ENCODE results near the gene EREG.
"Not testable (repeated sequence)": the region's sequence is repeated elsewhere in the genome, so short reads cannot be mapped to it uniquely, and the experiment has no call there.

EREG gene

DNA sequence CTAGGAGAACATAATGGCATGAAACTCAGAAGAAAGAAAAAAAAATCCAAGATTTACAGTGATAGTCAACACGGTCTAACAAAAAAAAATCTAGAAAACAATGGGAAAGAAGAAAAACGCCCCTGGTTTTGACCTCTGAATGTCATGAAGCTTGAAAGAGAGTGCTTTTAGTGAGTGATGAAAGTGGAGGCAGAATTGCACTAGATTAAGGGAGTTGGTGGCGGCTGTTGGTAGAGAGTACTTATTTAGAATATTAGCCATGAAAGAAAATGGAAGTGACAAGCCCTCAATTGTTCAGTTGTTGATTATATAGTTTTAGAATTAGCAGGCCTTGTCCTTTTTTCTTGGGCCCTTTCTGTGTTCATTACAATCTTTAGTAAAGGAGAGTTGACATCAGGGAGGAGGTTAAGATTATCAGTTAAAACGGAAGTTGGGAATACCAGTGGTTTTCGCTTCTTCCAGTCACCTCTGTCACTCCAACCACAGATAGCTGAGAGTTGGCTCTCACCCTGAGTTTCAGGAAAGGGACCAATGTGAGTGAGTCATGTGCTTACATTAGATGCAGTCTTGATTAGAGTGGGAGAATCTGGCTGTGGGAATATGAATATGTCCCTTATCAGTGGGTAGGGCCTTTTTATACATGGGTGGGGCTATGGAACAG lies 29.7 kb downstream of the EREG start:
- FAIRE-seq, result no peak
- DNase-seq (ENCODE audit: insufficient read length, low spot score), result no peak
- TF ChIP-seq POLR2AphosphoS5 (IDR thresholded peaks at IDR 0.05; ENCODE audit: low read depth, low read length) (no peak), POU2F2 (IDR thresholded peaks at IDR 0.05; ENCODE audit: low read depth, low read length) (no peak), POLR2A (IDR thresholded peaks at IDR 0.05; ENCODE audit: low read depth, low read length) (no peak), PAX5 (IDR thresholded peaks at IDR 0.05; ENCODE audit: insufficient read depth, low read length, severe bottlenecking) (no peak), TAF1 (IDR thresholded peaks at IDR 0.05; ENCODE audit: low read depth, low read length) (no peak), SPI1 (IDR thresholded peaks at IDR 0.05; ENCODE audit: low read depth, low read length) (no peak)

DNA sequence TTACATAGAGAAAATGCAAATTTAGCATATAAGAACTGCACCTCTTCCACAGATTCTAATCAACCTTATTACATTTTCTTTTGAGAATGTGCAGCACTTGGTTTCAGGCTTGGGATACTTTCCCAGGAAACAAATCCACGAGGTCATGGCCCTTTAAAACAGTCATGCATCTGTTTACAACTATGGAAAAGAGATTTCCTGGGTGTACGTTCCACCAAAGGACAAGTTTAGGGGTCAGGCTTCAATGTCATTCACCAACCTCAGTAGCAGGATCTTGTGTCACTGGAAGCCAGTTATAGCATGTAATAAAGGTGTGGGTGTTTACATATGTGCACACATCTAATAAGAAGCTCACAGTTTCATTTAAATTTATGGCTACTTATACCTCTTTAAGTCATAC lies 30.7 kb downstream of the EREG start:
- FAIRE-seq (no peak), DNase-seq (ENCODE audit: insufficient read length, low spot score) (no peak)
- TF ChIP-seq TAF1 (IDR thresholded peaks at IDR 0.05; ENCODE audit: low read depth, low read length) (no peak), SPI1 (IDR thresholded peaks at IDR 0.05; ENCODE audit: low read depth, low read length) (no peak), POLR2AphosphoS5 (IDR thresholded peaks at IDR 0.05; ENCODE audit: low read depth, low read length) (no peak), POLR2A (IDR thresholded peaks at IDR 0.05; ENCODE audit: low read depth, low read length) (no peak), PAX5 (IDR thresholded peaks at IDR 0.05; ENCODE audit: insufficient read depth, low read length, severe bottlenecking) (no peak), POU2F2 (IDR thresholded peaks at IDR 0.05; ENCODE audit: low read depth, low read length) (no peak)

DNA sequence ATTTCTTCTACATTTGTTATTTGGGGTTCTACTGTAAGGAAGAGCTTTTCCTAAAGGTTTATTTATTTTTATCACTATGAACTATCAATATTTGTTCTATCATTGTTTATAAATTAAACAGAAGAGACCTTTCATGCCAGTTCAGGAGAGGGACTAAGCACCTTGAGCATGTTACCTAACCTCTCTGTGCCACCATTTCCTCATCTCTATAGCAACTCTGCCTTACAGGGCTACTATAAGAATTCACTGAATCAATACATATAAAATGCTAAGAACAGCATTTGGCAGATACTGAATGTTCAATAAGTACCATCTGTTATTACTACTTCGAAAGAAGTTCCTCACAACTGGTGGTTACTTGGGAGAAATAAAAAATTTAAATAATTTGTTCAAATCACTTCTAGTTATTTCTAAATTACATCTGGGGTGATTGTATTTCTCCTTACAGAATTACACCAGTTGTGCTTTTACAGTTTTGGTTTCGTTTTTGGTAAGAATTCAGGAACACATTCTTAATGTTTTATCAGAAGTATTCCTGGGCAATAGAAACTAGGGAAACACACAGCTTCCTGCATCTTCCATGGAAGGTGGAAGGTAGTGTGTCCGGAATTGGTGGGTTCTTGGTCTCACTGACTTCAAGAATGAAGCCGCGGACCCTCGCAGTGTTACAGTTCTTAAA lies 32.9 kb downstream of the EREG start:
- no peak for TF ChIP-seq SPI1 (IDR thresholded peaks at IDR 0.05; ENCODE audit: low read depth, low read length)
- TF ChIP-seq PAX5 (IDR thresholded peaks at IDR 0.05; ENCODE audit: insufficient read depth, low read length, severe bottlenecking), result no peak
- TF ChIP-seq TAF1 (IDR thresholded peaks at IDR 0.05; ENCODE audit: low read depth, low read length), result no peak
- no peak for TF ChIP-seq POLR2AphosphoS5 (IDR thresholded peaks at IDR 0.05; ENCODE audit: low read depth, low read length)
- TF ChIP-seq POLR2A (IDR thresholded peaks at IDR 0.05; ENCODE audit: low read depth, low read length), result no peak
- TF ChIP-seq POU2F2 (IDR thresholded peaks at IDR 0.05; ENCODE audit: low read depth, low read length), result no peak
- FAIRE-seq, result peak; percentile 41
- no peak for DNase-seq (ENCODE audit: insufficient read length, low spot score)

DNA sequence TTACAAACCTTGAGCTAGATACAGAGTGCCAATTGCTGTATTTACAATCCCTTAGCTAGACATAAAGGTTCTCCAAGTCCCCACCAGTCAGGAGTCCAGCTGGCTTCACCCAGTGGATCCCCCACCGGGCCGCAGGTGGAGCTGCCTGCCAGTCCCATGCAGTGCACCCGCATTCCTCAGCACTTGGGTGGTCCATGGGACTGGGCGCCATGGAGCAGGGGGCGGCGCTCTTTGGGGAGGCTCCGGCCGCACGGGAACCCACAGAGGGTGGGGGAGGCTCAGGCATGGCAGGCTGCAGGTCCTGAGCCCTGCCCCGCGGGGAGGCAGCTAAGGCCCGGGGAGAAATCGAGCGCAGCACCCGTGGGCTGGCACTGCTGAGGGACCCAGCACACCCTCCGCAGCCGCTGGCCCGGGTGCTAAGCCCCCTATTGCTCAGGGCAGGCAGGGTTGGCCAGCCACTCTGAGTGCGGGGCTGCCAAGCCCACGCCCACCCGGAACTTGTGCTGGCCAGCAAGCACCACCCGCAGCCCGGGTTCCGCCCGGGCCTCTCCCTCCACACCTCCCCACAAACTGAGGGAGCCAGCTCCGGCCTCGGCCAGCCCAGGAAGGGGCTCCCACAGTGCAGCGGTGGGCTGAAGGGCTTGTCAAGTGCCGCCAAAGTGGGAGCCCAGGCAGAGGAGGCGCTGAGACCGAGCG lies 34.1 kb downstream of the EREG start:
- DNase-seq (ENCODE audit: insufficient read length, low spot score); FAIRE-seq: not testable (repeated sequence)

DNA sequence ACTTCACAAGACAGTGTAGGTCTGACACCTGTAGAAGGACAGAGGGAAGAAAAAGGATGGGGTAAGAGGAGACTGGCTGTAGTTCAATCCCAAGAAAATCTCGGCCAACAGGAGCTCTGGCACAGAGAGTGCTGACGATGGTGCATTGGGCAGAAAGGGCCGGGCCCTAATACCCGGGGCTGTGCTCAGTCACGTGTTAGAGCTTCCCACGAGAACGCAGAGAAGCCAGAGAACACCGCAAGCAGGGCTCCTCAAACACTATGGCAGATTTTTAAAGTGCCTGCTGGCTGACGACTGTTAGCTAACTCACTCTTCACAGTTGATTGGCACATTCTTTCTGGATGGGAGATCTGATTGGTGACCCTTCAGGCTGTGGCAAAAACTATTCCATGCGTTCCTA lies 35.5 kb downstream of the EREG start:
- DNase-seq (ENCODE audit: insufficient read length, low spot score), result no peak
- TF ChIP-seq TAF1 (IDR thresholded peaks at IDR 0.05; ENCODE audit: low read depth, low read length) (no peak), PAX5 (IDR thresholded peaks at IDR 0.05; ENCODE audit: insufficient read depth, low read length, severe bottlenecking) (no peak), POLR2A (IDR thresholded peaks at IDR 0.05; ENCODE audit: low read depth, low read length) (no peak), SPI1 (IDR thresholded peaks at IDR 0.05; ENCODE audit: low read depth, low read length) (no peak), POU2F2 (IDR thresholded peaks at IDR 0.05; ENCODE audit: low read depth, low read length) (no peak), POLR2AphosphoS5 (IDR thresholded peaks at IDR 0.05; ENCODE audit: low read depth, low read length) (no peak)
- FAIRE-seq, result no peak

DNA sequence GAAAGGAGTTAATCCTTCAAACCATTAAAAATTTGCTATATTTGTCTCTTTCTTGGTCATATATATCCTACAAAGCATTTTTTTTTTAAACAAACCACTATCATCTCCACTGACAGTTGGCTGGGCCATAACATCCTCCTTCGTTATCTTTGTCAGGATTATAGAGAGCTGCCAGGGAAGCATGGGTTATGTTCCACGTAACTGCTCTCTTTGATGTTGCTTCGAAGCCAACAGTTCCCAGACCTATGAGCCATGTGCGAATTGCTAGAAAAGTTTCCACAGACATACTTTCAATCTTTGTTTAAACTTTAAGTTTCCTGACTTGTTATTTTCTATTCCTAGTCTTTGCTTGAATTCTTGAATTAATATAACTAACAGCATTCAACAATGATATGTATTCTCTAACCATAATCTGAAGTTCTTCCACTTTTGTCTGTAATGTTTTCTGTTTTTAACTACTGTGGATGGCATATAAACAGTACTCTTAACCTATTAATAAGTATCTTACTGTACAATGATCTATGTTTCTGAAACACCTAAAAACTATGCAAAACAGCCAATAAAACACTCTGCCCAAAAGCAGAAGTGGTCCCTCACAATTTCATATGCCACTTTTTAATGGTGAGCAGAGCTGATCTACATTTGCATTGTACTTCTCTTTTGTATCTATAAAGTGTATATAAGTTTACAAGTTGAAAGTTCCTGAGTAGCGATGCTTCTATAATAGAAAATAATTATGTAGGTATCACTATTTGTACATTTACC lies 37.9 kb downstream of the EREG start:
- TF ChIP-seq POLR2AphosphoS5 (IDR thresholded peaks at IDR 0.05; ENCODE audit: low read depth, low read length) (no peak), SPI1 (IDR thresholded peaks at IDR 0.05; ENCODE audit: low read depth, low read length) (peak; percentile 89), POLR2A (IDR thresholded peaks at IDR 0.05; ENCODE audit: low read depth, low read length) (no peak)
- FAIRE-seq, result no peak
- no peak for DNase-seq (ENCODE audit: insufficient read length, low spot score)

DNA sequence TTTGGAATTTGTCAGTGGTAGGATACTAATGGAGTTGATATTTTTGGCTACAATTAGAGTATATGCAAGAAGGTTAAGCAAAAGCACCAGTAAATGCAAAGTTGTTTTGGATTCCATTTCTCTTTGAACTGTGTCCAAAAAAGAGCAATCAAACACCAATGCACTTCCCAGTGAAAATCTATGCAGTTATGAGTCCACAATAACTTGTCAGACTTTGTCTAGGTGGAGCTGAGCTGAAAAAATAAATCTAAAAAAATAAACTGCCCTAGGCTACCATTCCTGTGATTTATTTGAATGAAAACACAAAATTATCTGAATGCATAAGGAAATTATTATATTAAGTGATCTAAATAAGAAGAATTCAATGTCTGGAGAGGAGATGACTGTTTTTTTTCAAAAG lies 42.9 kb downstream of the EREG start:
- TF ChIP-seq PAX5 (IDR thresholded peaks at IDR 0.05; ENCODE audit: insufficient read depth, low read length, severe bottlenecking), result no peak
- TF ChIP-seq POLR2A (IDR thresholded peaks at IDR 0.05; ENCODE audit: low read depth, low read length), result no peak
- TF ChIP-seq POLR2AphosphoS5 (IDR thresholded peaks at IDR 0.05; ENCODE audit: low read depth, low read length), result no peak
- no peak for TF ChIP-seq TAF1 (IDR thresholded peaks at IDR 0.05; ENCODE audit: low read depth, low read length)
- no peak for TF ChIP-seq POU2F2 (IDR thresholded peaks at IDR 0.05; ENCODE audit: low read depth, low read length)
- no peak for TF ChIP-seq SPI1 (IDR thresholded peaks at IDR 0.05; ENCODE audit: low read depth, low read length)
- no peak for FAIRE-seq
- DNase-seq (ENCODE audit: insufficient read length, low spot score), result no peak

DNA sequence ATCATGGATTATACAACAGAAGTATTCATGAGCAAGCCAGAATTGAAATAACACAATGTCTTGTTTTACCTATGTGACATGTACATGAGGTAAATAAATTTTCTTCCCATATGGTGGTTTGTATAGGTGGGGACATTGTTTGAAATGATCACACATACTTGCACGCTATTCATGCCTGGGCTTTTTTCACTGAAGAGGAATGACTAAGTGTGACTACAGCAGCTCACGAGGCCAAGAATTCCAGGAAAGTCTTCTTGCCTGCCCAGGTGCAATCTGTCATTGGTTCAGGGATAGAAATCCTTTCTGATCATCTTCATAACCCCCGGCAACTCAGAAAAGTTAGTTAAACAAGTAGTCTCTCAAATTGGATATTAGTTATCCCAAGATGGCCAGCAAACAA lies 43.7 kb downstream of the EREG start:
- no peak for FAIRE-seq
- DNase-seq (ENCODE audit: insufficient read length, low spot score), result no peak
- TF ChIP-seq TAF1 (IDR thresholded peaks at IDR 0.05; ENCODE audit: low read depth, low read length), result no peak
- no peak for TF ChIP-seq POU2F2 (IDR thresholded peaks at IDR 0.05; ENCODE audit: low read depth, low read length)
- TF ChIP-seq PAX5 (IDR thresholded peaks at IDR 0.05; ENCODE audit: insufficient read depth, low read length, severe bottlenecking), result no peak
- no peak for TF ChIP-seq POLR2A (IDR thresholded peaks at IDR 0.05; ENCODE audit: low read depth, low read length)
- no peak for TF ChIP-seq SPI1 (IDR thresholded peaks at IDR 0.05; ENCODE audit: low read depth, low read length)
- no peak for TF ChIP-seq POLR2AphosphoS5 (IDR thresholded peaks at IDR 0.05; ENCODE audit: low read depth, low read length)

DNA sequence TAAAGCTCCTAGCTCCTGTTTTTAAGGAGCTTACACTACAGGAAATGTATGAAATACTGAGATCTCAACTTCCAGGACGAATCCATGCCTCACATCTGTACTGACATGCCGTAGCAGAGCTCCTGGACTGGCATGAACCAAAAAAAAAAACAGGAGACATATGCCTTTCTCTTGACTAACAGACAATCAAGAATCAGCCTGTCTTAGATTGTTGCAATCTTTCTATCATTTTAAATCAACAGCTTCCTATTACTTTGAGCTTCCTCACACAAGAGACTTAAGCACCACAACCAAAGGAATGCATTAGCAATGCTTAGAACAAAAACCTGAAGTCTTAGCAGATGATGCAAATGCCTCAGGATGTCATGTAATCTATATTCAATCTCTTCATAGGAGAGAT lies 45.3 kb downstream of the EREG start:
- FAIRE-seq (no peak), DNase-seq (ENCODE audit: insufficient read length, low spot score) (no peak)
- TF ChIP-seq SPI1 (IDR thresholded peaks at IDR 0.05; ENCODE audit: low read depth, low read length), result no peak
- TF ChIP-seq POLR2AphosphoS5 (IDR thresholded peaks at IDR 0.05; ENCODE audit: low read depth, low read length), result no peak
- TF ChIP-seq TAF1 (IDR thresholded peaks at IDR 0.05; ENCODE audit: low read depth, low read length), result no peak
- no peak for TF ChIP-seq PAX5 (IDR thresholded peaks at IDR 0.05; ENCODE audit: insufficient read depth, low read length, severe bottlenecking)
- TF ChIP-seq POLR2A (IDR thresholded peaks at IDR 0.05; ENCODE audit: low read depth, low read length), result no peak
- TF ChIP-seq POU2F2 (IDR thresholded peaks at IDR 0.05; ENCODE audit: low read depth, low read length), result no peak

Measured in GM12891 (cell line).